ENCODE data around the gene ERC2. TPM values are rescaled to one million over a fixed set of nuclear protein-coding genes. Genes with fewer than 3 reads are reported as not detected.

The ERC2 gene
- total RNA-seq, 1 experiment from 2014 or later: 0.90 TPM

GRCh38 chr3:56453011-56453410 lies 15.3 kb downstream of the ERC2 start:
- no peak for TF ChIP-seq EZH2 (IDR thresholded peaks at IDR 0.05; ENCODE audit: borderline replicate concordance, low read depth, low read length, poor library complexity, severe bottlenecking)
- TF ChIP-seq, protein P1, sequence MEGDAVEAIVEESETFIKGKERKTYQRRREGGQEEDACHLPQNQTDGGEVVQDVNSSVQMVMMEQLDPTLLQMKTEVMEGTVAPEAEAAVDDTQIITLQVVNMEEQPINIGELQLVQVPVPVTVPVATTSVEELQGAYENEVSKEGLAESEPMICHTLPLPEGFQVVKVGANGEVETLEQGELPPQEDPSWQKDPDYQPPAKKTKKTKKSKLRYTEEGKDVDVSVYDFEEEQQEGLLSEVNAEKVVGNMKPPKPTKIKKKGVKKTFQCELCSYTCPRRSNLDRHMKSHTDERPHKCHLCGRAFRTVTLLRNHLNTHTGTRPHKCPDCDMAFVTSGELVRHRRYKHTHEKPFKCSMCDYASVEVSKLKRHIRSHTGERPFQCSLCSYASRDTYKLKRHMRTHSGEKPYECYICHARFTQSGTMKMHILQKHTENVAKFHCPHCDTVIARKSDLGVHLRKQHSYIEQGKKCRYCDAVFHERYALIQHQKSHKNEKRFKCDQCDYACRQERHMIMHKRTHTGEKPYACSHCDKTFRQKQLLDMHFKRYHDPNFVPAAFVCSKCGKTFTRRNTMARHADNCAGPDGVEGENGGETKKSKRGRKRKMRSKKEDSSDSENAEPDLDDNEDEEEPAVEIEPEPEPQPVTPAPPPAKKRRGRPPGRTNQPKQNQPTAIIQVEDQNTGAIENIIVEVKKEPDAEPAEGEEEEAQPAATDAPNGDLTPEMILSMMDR (conservative IDR thresholded peaks at IDR 0.05; ENCODE audit: low read depth, low read length): no peak
- ChIA-PET CTCF (no interaction called here), POLR2A (ENCODE audit: low non-redundant PET) (no interaction called here)
- intact Hi-C loops (cut with micrococcal nuclease; ENCODE audit: unreplicated experiment): no loop called here
- Histone ChIP-seq H3K36me3 (ENCODE audit: insufficient read depth, low read length, poor library complexity, severe bottlenecking) (no peaks in the 10 kb centered on the region), H3K9me3 (ENCODE audit: low read depth, low read length, poor library complexity, severe bottlenecking) (no peaks in the 10 kb centered on the region), H3K27ac (ENCODE audit: low read depth, low read length, poor library complexity, severe bottlenecking) (no peak overlapping the region), H3K4me1 (ENCODE audit: insufficient read depth, low read length, poor library complexity, severe bottlenecking) (no peaks in the 10 kb centered on the region), H3K27me3 (replicated peaks; ENCODE audit: insufficient read depth, low read depth, low read length, poor library complexity) (peaks cover 6% of the 10 kb centered on the region), H3K4me3 (ENCODE audit: low read depth, low read length, poor library complexity, severe bottlenecking) (no peak overlapping the region)
- DNase-seq (ENCODE audit: low spot score): peak; percentile 16
- no TSS peak for BruUV-seq (replicated peaks)

GRCh38 chr3:56452085-56452484 lies 16.2 kb downstream of the ERC2 start:
- Histone ChIP-seq H3K4me1 (ENCODE audit: insufficient read depth, low read length, poor library complexity, severe bottlenecking) (no peaks in the 10 kb centered on the region), H3K27me3 (replicated peaks; ENCODE audit: insufficient read depth, low read depth, low read length, poor library complexity) (peaks cover 6% of the 10 kb centered on the region), H3K9me3 (ENCODE audit: low read depth, low read length, poor library complexity, severe bottlenecking) (no peaks in the 10 kb centered on the region), H3K36me3 (ENCODE audit: insufficient read depth, low read length, poor library complexity, severe bottlenecking) (no peaks in the 10 kb centered on the region), H3K27ac (ENCODE audit: low read depth, low read length, poor library complexity, severe bottlenecking) (no peak overlapping the region), H3K4me3 (ENCODE audit: low read depth, low read length, poor library complexity, severe bottlenecking) (no peak overlapping the region)
- CTCF ChIA-PET: no interaction called here
- BruUV-seq (replicated peaks): no TSS peak
- POLR2A ChIA-PET (ENCODE audit: low non-redundant PET): no interaction called here
- no peak for DNase-seq (ENCODE audit: low spot score)
- intact Hi-C loops (cut with micrococcal nuclease; ENCODE audit: unreplicated experiment): no loop called here
- TF ChIP-seq, protein P1 (conservative IDR thresholded peaks at IDR 0.05; ENCODE audit: low read depth, low read length): no peak
- TF ChIP-seq EZH2 (IDR thresholded peaks at IDR 0.05; ENCODE audit: borderline replicate concordance, low read depth, low read length, poor library complexity, severe bottlenecking): no peak

DNA sequence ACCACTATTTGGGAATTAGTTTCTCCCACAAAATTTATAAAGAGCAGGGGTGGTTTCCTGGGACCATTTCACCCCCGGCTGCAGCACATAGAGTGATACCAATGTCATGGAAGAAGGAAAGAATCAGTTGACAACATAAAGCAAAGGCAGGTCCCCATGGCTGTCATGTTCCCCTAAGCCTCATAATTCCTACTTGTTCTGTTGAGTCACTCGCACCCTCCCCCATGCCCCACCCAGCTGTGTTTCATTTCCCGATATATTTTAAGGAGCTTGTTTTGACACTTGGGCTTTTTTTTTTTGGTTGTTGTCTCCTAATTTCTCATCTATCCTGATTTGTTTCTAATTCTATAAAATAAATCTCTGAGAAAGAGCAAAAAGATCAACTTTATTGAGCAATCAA lies 24.9 kb downstream of the ERC2 start:
- H3K4me3 ChIP-seq (ENCODE audit: low read depth, low read length, poor library complexity, severe bottlenecking): no peak overlapping the region
- DNase-seq (ENCODE audit: low spot score): no peak
- H3K9me3 ChIP-seq (ENCODE audit: low read depth, low read length, poor library complexity, severe bottlenecking): no peaks in the 10 kb centered on the region
- ChIA-PET POLR2A (ENCODE audit: low non-redundant PET) (no interaction called here), CTCF (no interaction called here)
- H3K4me1 ChIP-seq (ENCODE audit: insufficient read depth, low read length, poor library complexity, severe bottlenecking): no peaks in the 10 kb centered on the region
- intact Hi-C loops (cut with micrococcal nuclease; ENCODE audit: unreplicated experiment): no loop called here
- no peaks in the 10 kb centered on the region for H3K27me3 ChIP-seq (replicated peaks; ENCODE audit: insufficient read depth, low read depth, low read length, poor library complexity)
- TF ChIP-seq, protein P1 (conservative IDR thresholded peaks at IDR 0.05; ENCODE audit: low read depth, low read length): no peak
- no peak for TF ChIP-seq EZH2 (IDR thresholded peaks at IDR 0.05; ENCODE audit: borderline replicate concordance, low read depth, low read length, poor library complexity, severe bottlenecking)
- BruUV-seq (replicated peaks): no TSS peak
- H3K36me3 ChIP-seq (ENCODE audit: insufficient read depth, low read length, poor library complexity, severe bottlenecking): no peaks in the 10 kb centered on the region
- H3K27ac ChIP-seq (ENCODE audit: low read depth, low read length, poor library complexity, severe bottlenecking): no peak overlapping the region

All from A673 (cell line).